GM18508 (cell line): ENCODE measurements around the gene SLTM.
"Not testable (repeated sequence)": the region's sequence is repeated elsewhere in the genome, so short reads cannot be mapped to it uniquely, and the experiment has no call there.

Experiments used
- ATAC-seq: cut with Tn5 transposase; IDR thresholded peaks from one replicate; pipeline ENCODE4 v1.9.1; 2021; ENCODE audit warnings: moderate number of reproducible peaks; ENCODE audit not compliant: insufficient read depth, unreplicated experiment

Gene SLTM

DNA sequence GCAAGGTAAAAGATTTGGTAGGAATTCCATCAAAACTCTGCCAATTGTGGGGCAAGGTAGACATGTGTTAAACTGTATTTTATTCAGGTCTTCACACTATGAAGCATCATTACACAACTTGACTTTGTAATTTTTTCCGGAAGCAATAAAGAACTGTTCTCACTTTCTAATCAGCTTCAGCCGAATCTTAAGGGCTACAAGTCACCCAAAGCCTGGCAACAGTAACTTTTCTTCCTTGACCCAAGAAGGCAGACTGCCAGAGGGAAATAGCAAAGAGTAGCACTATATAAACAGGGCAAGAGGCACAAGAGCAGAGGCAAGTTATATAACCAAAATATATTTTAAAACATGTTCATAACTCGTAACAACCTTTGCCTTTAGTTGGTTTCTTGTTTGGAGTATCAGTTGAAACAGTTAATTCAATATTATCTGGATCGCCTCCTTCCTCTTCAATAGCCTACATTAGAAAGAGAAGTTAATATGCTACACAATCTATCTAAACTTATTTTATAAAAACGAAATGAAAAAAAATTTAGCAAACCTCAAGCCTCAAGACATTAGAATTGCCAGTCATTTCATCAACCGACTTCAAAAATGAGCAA is 1.4 kb downstream of the SLTM start:
- ATAC-seq = no peak

DNA sequence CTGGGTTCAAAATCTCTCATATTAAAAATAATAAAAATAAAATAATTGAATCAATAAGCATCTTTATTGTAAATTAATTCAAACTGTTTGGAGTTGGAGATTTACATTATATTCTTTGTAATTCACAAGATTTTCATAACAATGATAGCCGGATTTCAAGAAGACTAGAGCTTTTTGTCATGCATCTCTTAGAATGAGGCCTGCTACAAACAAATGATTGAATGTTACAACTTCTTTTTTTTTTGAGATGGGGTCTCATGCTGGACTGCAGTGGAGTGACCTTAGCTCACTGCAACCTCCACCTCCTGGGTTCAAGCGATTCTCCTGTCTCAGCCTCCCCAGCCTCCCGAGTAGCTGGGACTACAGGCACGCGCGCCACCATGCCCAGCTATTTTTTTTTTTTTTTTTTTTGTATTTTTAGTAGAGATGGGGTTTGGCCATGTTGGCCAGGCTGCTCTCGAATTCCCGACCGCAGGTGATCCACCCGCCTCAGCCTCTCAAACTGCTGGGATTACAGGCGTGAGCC is 3.5 kb downstream of the SLTM start:
- ATAC-seq = no peak

DNA sequence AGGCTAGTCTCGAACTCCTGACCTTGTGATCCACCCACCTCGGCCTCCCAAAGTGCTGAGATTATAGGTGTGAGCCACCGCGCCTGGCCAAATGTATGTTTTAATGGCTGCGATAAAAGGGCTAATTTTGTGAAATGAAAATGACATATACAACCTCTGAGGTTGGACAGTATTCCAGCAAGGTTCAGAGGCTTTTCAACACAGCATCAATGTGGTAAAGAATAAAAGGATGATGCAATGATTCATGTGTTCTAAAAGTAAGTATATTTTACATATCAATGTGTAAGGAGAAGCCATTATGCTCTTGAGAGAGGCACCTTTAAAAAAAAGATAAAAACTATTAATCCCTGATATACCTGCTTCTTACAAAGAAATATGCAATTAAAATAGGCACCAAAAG is 6.7 kb downstream of the SLTM start:
- no peak for ATAC-seq

DNA sequence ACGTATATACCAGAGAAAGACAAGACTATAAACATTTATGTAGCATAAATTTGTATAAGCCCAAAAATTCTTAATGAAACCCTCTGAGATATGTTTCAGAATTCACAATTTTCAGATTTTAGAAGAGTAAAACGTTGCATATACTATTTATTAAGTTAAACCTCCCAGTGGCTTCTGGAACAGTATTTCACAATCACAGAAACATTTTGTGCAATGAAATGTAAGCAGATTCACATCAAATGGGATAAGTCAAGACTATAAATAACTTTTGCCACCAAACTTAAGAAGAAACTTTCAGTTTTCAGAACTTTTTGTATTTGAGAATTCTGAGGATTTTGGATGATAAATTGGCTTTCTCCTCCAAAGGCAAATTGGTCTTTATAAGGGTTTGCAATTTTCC is 9.2 kb downstream of the SLTM start:
- ATAC-seq = no peak

DNA sequence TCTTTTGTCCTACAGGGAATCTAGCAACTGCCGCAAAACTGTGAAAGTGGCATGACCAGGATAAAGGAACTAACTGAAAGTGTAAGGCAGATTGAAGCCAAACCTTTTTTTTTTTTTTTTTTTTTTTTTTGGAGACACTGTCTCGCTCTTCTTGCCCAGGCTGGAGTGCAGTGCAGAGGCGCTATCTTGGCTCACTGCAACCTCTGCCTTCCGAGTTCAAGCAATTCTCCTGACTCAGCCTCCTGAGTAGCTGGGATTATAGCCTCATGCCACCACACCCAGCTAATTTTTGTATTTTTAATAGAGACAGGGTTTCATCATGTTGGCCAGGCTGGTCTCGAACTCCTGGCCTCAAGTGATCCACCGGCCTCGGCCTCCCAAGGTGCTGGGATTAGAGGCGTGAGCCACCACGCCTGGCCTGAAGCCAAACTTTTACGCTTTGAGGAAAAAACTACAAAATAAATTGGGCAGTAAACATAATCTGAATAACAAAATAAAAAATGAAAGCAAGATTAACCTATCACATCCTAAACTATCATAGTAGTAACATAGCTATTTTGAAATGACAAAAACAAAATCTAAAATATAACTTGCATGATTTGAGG is 9.7 kb downstream of the SLTM start:
- no peak for ATAC-seq

DNA sequence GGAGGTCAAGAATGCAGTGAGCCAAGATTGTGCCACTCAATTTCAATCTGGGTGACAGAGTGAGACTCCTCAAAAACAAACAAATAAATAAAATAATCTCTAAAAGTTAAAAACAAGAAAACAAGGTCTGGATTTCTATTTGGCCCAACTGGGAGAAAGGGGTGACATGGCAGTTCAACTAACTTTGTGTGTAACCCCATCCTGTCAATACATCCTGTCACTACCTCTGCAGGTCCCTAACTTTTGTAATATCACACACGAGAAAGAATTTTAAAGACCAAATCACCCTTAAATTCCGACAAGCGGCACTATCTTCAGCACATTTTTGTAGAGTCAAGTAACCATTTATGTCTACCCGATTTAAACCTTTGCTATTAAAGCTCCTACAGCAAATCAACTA is 10.2 kb downstream of the SLTM start:
- ATAC-seq = no peak

DNA sequence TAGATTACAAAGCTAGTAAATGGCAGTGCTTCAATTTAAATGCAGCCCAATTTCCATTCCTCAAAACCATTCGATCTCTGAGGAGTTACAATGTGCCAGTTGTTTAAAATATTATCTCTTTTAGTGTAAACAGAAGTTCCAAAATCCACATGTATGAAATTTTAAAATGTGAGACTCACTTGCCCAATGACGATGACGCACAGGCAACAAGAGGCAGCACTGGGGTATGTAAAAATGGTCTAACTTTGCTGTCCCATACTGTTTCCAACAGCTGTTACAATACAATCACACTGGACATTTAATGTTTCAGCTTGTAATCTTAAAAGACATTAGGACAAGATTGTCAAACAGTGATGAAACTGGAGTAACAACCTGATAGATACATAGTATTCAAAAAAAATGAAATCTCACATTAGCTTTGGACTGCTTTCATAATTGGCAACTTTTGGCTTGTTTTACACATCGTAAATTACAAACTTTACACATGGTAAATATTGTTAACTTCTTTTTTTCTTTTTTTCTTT is 12.2 kb downstream of the SLTM start:
- ATAC-seq = no peak

DNA sequence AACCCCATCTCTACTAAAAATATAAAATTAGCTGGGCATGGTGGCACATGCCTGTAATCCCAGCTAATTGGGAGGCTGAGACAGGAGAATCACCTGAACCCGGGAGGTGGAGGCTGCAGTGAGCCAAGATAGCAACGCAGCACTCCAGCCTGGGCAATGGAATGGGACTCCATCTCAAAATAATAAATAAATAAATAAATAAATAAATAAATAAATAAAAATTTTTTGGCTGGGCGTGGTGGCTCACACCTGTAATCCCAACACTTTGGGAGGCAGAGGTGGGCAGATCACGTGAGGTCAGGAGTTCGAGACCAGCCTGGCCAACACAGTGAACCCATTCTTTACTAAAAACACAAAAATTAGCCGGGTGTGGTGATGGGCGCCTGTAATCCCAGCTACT is 13.0 kb downstream of the SLTM start:
- ATAC-seq = not testable (repeated sequence)

DNA sequence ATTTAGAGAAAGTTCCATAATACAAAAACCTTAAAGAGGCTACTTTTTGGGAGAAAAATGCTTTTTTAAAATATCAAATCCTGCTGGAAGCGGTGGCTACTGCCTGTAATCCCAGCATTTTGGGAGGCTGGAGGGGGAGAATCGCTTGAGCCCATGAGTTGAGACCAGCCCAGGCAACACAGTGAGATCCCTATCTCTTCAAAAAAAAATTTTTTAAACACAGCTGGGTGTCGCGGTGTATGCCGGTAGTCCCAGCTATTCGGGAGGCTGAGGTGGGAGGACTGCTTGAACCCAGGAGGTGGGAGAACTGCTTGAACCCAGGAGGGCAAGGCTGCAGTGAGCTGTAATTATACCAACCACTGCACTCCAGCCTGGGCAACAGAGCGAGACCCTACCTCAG is 14.2 kb downstream of the SLTM start:
- ATAC-seq = no peak

DNA sequence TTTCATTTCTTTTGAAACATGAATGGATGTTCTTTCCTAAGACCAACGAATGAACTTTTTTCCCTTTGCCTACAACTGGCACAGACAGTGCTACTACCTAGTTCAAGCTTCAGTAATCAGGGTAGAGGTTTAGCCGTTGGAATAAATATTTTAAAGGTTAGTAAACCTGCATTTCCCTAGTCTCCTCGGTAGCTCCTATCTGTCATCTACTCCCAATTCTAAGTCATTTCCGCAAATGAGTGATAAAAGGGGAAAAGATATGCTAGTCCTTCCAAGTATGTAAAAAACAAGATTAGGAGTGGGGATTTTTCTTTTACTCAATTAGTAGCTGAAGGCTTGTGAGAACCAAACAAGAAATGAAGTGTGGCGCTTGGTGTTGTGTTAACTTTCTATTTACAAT is 15.2 kb downstream of the SLTM start:
- no peak for ATAC-seq

DNA sequence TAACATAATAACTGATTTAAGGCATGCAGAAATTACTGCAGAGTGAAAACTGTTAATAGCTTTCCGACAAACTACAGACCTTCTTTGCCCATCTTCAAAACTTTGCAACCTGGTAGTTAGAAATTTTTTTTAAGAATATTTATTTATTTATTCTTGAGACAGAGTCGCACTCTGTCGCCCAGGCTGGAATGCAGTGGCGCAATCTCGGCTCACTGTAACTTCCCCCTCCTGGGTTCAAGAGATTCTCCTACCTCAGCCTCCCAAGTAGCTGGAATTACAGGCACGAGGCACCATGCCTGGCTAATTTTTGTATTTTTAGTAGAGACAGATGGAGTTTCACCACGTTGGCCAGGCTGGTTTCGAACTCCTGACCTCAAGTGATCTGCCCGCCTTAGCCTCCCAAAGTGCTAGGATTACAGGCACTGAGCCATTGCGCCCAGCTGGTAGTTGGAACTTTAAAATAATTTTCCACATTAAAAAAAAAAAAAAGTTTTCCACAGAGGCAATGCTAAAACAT is 15.8 kb downstream of the SLTM start:
- ATAC-seq = not testable (repeated sequence)

DNA sequence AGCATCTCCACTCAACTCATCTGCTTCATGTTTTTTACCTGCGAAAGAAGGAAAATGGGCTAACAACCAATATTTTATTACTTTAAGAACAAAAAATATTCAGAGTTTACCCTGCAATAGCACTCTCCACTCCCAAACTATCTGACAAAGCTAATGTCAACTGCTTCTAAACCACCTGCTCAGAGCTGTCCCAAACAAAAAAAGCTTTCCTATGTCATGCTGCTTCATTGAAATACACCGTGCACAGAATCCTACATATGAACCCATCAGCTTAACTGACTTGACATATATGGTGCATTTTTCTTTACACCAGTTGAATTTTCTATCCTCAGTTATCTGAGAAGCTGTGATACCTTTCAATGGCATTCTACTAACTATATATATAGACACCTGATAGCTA is 16.5 kb downstream of the SLTM start:
- no peak for ATAC-seq

DNA sequence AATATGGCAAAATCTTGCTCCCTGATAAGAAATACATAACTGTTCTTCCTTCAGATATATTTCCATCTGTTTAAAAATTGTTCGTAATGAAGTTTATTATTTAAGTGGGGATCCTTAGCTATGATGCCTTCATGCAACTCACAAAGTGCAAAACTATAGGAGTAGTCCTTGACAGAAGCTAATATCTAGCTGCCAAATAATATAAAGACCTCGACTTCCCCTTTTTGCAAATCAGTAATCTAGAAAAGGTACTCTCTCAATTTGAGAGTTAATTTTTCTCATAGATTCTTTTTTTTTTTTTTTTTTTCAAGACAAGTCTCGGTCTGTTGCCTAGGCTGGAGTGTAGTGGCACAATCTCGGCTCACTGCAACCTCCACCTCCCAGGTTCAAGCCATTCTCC is 23.0 kb downstream of the SLTM start:
- no peak for ATAC-seq

DNA sequence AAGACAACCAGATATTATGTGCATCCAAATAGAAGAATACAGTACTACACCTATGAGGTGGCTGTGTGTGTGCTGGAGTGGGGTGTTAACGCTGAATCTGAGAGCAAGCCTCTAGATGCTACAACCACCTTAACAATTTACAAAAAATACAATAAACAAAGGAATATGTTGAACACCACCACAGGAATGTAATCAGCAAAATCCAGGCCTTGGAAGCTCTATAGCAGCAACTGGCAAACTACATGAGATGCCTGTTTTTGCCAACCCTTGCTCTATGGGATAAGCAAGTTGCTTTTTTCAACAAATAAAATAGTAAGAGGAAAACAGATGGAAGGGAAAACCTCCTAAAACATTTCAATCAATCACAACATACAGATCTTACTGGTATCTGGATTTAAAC is 23.9 kb downstream of the SLTM start:
- ATAC-seq = no peak

DNA sequence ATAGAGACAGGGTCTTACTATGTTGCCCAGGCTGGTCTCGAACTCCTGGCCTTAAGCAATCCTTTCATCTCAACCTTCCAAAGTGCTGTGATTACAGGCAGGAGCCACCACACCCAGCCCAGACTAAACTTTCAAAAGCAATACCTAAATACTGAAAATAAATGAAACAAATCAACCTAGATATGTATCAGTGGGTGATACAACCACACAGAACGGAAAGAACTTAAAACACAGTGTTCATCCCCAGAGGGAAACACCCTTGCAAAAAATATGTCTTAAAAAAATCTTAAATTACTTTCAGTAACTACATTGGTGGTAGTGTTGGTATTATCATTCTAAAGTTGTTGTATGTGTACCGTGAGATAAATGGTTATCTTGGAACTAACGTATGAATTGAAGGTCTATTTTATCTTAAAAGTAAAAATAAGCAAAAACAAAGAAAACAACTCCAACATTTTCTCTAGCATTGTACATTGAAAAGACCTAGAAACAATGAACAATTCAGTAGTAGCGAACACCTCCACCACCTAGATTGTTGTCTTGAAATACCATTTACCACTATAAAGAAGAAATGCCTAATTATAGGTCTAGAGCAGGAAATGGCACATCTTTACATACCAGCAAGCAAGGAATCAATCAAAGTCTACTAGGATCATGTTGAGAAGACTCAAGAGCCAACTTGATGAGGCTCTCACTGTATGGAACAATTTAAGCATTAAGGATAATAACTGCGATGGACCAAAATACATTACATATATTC is 24.7 kb downstream of the SLTM start:
- no peak for ATAC-seq

DNA sequence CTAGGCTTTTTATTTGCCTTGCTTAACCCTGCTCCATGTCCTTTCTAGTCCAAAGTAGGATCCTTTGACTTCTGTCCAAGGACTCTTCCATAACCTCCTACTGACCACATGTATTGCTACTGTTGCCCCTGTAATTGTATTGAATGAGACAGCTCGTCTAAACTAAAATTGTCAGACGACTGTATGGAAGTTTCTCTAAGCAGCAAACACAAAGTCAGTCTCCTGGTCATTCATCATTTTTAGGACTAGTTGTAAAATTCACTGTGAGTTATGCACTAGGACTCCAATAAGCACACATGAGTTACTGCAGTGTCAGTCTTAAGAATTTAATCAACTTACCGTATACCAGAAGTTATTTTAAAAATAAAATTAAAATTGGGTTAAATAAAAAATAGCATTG is 32.8 kb downstream of the SLTM start:
- no peak for ATAC-seq

DNA sequence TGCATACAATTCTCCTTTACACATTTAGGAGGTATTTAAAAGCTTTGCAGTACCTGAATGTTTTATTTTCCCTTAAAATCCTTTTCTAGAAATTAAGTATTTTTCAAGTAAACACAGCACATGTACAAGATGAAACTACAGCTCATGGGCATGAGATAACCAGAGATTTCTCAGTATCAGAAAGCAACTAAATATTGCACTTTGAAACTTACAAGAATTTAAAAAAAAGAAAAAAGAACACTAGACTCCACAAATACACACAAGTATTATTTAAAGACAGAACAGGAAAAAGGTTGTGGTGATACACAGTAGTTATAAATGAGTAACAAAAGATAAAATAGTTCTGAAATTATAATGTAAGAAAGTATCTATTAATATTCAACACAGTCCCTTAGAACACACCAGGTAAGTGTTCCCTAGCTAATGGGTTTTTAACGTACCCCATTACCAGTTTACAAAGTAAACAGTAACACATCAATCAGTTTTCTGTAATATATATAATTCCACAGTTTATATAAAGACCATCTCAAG is 35.3 kb downstream of the SLTM start:
- ATAC-seq = no peak

DNA sequence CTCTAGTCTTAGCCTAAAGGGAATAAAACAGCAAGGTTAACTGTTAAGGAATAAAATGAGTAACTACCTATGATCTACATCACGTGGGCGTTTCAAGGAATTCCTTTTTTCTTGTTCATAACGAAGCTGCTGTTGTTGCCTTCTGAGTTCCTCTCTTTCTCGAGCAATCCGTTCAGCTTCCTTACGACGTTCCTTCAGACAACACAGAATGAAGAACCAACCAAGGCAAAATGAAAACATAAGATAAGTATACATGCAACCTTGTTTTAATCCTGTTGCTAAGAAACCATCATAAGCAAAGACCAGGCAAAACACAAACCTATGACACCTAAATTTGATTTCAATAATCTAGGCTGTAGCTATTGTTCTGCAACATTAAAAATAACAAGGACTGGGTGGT is 44.1 kb downstream of the SLTM start:
- no peak for ATAC-seq

DNA sequence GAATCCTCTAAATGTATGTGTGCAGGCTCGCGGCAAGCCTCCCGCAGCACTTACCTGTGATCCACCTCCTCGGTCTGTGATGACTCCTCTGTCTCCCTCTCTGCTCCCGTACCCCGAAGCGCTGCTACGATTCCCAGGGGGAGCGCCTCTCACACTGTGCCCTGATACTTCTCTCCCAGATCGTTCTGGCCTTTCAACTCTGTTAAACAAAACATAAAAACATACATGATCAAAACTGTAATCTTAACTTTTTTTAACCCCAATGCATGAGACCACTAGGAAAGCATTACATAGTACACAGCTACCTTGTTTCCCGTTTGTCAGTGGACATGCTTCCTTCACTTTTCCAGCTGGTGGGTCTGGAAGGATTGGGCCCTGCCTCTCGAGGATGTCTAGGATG is 46.6 kb downstream of the SLTM start:
- no peak for ATAC-seq

DNA sequence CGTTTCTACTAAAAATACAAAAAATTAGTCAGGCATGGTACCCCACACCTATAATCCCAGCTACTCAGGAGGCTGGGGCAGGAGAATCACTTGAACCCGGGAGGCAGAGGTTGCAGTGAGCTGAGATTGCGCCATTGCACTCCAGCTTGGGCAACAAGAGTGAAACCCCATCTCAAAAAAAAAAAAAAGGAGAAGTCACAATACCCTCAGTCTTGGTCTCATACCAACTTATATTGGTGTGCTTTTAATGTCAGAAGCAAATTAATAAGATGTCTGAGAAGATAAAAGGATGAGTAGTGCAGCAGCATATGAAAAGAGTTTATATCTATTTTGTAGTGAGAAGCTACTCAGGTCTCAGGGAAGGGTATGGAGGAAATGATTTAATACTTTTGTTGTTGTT is 49.6 kb downstream of the SLTM start:
- ATAC-seq = not testable (repeated sequence)

DNA sequence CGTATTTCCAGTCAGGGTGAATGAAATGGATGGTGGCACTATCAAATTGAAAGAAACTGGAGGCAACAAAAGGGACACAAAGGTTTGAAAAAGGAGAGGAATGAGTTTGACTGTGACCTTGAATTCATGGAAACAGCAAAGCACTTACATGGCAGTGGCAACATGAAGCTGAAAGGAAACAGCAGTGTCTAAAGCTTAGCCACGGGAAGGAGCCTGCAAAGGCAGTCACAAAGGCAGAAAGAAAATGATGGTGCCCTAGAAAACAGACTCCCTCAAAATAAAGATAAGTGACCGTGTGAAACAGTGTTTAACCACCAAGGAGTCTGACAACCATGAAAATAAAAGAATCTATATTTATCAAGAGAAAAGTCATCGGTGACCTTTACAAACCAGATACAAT is 51.2 kb downstream of the SLTM start:
- ATAC-seq = no peak
